ENCODE results near the gene TLCD4. TPM values are rescaled to one million over a fixed set of nuclear protein-coding genes. Genes with fewer than 3 reads are reported as not detected.
A peak's percentile ranks its signal among the peaks of the same experiment; 100 is the strongest.

The TLCD4 gene
- total RNA-seq, 3 donors from 2014 or later, result 53.4 to 77.3 (median 55.1) TPM

DNA sequence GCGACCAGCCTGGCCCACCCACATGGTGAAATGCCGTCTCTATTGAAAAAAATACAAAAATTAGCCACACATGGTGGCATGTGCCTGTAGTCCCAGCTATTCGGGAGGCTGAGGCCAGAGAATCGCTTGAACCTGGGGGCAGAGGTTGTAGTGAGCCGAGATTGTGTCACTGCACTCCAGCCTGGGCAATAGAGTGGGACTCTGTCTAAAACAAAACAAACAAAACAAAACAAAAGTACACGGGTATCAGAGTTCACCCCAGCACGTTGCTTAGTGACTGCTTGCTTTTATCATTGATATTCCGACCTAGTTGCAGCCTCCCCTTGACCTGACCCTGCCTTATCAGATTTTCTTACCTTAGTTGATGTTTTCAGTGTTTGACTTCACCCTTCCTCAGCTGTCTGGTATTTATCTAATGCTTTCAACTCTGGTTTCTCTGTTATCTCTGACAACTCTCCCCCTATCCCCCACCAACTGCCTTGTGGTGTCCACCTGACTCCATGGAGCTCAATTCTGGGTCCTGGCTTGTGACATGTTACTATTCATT is 5.1 kb downstream of the TLCD4 start:
- intact Hi-C loops (cut with DNase I, micrococcal nuclease), result no loop called here
- H3K4me3 ChIP-seq, result no peak overlapping the region
- ATAC-seq, result peak; percentile 56

DNA sequence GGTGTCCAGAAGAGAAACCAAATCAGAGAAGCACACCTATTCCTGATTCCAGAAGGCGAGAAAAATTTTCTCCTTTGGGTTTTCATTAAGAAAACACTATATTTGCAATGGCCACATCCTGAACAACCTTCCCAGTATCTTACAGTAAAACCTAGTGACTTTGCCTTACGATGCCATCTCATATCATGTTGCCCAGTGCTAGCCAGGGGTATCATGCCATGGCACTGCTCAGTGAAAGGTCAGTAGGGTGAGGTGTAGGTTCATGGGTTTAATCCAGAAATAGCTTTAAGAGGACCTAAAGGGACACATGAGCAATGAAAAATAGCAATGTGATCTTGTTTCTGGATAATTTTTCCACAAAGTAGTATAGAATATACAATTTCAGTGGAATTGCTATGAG is 7.2 kb downstream of the TLCD4 start:
- TF ChIP-seq, protein P1, sequence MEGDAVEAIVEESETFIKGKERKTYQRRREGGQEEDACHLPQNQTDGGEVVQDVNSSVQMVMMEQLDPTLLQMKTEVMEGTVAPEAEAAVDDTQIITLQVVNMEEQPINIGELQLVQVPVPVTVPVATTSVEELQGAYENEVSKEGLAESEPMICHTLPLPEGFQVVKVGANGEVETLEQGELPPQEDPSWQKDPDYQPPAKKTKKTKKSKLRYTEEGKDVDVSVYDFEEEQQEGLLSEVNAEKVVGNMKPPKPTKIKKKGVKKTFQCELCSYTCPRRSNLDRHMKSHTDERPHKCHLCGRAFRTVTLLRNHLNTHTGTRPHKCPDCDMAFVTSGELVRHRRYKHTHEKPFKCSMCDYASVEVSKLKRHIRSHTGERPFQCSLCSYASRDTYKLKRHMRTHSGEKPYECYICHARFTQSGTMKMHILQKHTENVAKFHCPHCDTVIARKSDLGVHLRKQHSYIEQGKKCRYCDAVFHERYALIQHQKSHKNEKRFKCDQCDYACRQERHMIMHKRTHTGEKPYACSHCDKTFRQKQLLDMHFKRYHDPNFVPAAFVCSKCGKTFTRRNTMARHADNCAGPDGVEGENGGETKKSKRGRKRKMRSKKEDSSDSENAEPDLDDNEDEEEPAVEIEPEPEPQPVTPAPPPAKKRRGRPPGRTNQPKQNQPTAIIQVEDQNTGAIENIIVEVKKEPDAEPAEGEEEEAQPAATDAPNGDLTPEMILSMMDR (IDR thresholded peaks at IDR 0.05), result no peak
- no peak for ATAC-seq
- no peak for DNase-seq
- H3K4me1 ChIP-seq (ENCODE audit: low read depth), result peaks cover 10% of the 10 kb centered on the region
- no peaks in the 10 kb centered on the region for H3K9me3 ChIP-seq
- intact Hi-C loops (cut with DNase I, micrococcal nuclease), result no loop called here
- H3K4me3 ChIP-seq, result no peak overlapping the region
- H3K36me3 ChIP-seq (ENCODE audit: low read depth), result no peaks in the 10 kb centered on the region

More for the DNA sequence above, 5.1 kb downstream of the TLCD4 start:
- Histone ChIP-seq H3K4me1 (ENCODE audit: low read depth) (peaks cover 15% of the 10 kb centered on the region), H3K36me3 (ENCODE audit: low read depth) (no peaks in the 10 kb centered on the region), H3K9me3 (no peaks in the 10 kb centered on the region)
- TF ChIP-seq, protein P1 (IDR thresholded peaks at IDR 0.05), result no peak
- DNase-seq, result no peak

DNA sequence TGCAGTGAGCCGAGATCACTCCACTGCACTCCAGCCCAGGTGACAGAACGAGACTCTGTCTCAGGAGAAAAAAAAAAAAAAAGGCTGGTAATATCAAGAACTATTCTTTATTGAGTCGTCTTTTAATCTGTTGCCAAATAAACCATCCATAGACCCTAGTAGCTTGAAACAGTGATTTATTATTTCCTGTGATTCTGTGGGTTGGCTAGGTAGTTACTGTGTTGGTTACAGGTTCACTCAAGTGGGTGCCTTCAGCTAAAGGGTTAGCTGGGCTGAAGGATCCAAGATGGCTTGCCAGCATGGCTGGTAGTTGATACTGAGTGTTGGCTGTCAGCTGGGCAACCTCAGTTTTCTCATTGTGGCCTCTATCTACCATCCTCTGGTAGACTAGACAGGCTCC is 9.2 kb downstream of the TLCD4 start:
- TF ChIP-seq, protein P1 (IDR thresholded peaks at IDR 0.05), result no peak
- ATAC-seq, result no peak
- peaks cover 10% of the 10 kb centered on the region for H3K4me1 ChIP-seq (ENCODE audit: low read depth)
- H3K36me3 ChIP-seq (ENCODE audit: low read depth), result no peaks in the 10 kb centered on the region
- intact Hi-C loops (cut with DNase I, micrococcal nuclease), result no loop called here
- no peak overlapping the region for H3K4me3 ChIP-seq
- no peaks in the 10 kb centered on the region for H3K9me3 ChIP-seq
- DNase-seq, result no peak

DNA sequence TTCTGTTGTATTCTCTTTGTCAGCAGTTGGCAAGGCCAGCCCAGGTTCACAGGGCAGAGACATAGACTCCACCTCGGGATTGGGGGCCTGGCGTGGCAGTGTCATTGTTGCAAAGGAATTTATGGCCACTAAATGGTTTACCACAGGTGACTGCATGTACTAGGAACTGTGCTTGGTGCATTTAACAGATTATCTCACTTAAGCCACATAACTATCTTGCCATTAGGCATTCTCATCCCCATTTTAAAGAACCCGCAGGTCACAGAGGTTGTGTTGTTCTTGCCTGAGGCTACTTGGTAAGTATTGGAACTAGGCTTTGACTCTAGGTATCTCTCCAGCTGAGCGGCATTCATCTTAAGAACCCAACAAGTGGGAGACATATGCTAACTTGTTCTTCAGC is 9.7 kb downstream of the TLCD4 start:
- peak; percentile 91 for ATAC-seq
- peak in 2 of 3 donors; percentile 40 to 61 for DNase-seq

DNA sequence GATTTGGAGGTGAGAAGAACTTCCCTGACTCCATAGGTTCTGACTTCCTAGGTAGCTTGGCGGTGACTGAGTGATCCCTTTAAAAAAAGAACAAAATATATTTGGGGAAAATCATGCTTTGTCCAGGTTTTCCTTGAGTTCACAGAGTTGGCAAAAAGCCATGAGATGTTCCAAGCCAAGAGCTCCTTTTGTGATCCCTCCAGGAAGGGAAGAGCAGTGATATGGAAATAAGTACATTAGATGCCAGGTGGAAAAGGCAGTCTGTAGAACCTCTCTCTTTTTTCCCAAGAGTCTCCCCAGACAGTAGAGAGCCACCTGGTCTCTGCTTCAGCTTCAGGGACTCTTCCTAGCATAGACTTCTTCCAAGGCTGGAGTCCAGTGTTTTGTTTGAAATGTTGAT is 10.2 kb downstream of the TLCD4 start:
- TF ChIP-seq, protein P1 (IDR thresholded peaks at IDR 0.05), result no peak
- Histone ChIP-seq H3K4me1 (ENCODE audit: low read depth) (peaks cover 6% of the 10 kb centered on the region), H3K36me3 (ENCODE audit: low read depth) (no peaks in the 10 kb centered on the region), H3K9me3 (no peaks in the 10 kb centered on the region), H3K4me3 (no peak overlapping the region)
- DNase-seq, result no peak
- no peak for ATAC-seq
- intact Hi-C loops (cut with DNase I, micrococcal nuclease), result no loop called here

More for the DNA sequence above, 9.7 kb downstream of the TLCD4 start:
- TF ChIP-seq, protein P1 (IDR thresholded peaks at IDR 0.05), result no peak
- no peak overlapping the region for H3K4me3 ChIP-seq
- peaks cover 9% of the 10 kb centered on the region for H3K4me1 ChIP-seq (ENCODE audit: low read depth)
- intact Hi-C loops (cut with DNase I, micrococcal nuclease), result no loop called here
- H3K36me3 ChIP-seq (ENCODE audit: low read depth), result no peaks in the 10 kb centered on the region
- no peaks in the 10 kb centered on the region for H3K9me3 ChIP-seq

DNA sequence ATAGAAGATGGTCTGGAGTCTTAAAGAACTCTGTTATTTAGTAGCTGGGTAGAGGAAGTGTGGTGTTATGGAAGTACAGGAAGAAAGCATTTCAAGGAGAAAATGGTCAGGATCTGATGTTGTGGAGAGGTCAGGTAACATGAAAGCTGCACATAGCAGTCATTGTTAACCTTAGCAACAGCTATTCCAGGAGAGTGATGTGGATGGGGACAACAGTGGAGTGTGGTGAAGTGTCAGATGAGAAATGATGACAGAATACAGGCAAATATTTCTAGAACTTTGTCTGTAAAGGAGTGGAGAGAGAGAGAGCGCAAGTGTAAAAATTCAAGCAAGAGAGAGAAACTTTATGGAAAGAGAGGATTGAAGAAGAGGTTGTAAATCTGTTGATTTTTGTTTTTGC is 15.6 kb downstream of the TLCD4 start:
- Histone ChIP-seq H3K9me3 (no peaks in the 10 kb centered on the region), H3K36me3 (ENCODE audit: low read depth) (no peaks in the 10 kb centered on the region), H3K4me3 (no peak overlapping the region), H3K4me1 (ENCODE audit: low read depth) (no peaks in the 10 kb centered on the region)
- TF ChIP-seq, protein P1 (IDR thresholded peaks at IDR 0.05), result no peak
- intact Hi-C loops (cut with DNase I, micrococcal nuclease), result no loop called here
- DNase-seq (no peak), ATAC-seq (no peak)

Data from mucosa of descending colon (tissue), 3 donors.